DOHH2 (cell line): ENCODE results near the gene TSPAN6.

Experiments used
- H3F3A ChIP-seq: fragments of 200-600 bp; sonication (generic), shearing (Covaris generic); 2 replicates; pipeline ENCODE4 v1.6.0; 2016; ENCODE audit warnings: antibody characterized with exemption, mild to moderate bottlenecking; ENCODE audit not compliant: control insufficient read depth, insufficient read depth
- H3K27ac ChIP-seq: fragments of 200-600 bp; sonication (generic); 2 replicates; pipeline ENCODE4 v1.5.1; 2014; ENCODE audit warnings: low read depth, mild to moderate bottlenecking, low read length, moderate library complexity
- H3K27me3 ChIP-seq: fragments of 200-600 bp; sonication (generic); 2 replicates; pipeline ENCODE4 v1.6.1; 2014; ENCODE audit warnings: mild to moderate bottlenecking, low read length, mixed read lengths; ENCODE audit not compliant: control insufficient read depth
- H3K36me3 ChIP-seq: fragments of 200-600 bp; sonication (generic); 2 replicates; pipeline ENCODE4 v1.6.1; 2014; ENCODE audit warnings: mild to moderate bottlenecking, low read length, moderate library complexity, mixed read lengths; ENCODE audit not compliant: control insufficient read depth
- H3K4me1 ChIP-seq: fragments of 200-600 bp; sonication (generic); 2 replicates; pipeline ENCODE4 v1.6.1; 2014; ENCODE audit warnings: mild to moderate bottlenecking, low read length, mixed read lengths; ENCODE audit not compliant: control insufficient read depth
- H3K4me2 ChIP-seq: fragments of 200-600 bp; sonication (generic); 2 replicates; pipeline ENCODE4 v1.6.0; 2014; ENCODE audit warnings: mild to moderate bottlenecking, low read length, moderate library complexity
- H3K4me3 ChIP-seq: fragments of 200-600 bp; sonication (generic); 2 replicates; pipeline ENCODE4 v1.5.1; 2014; ENCODE audit warnings: mild to moderate bottlenecking, low read length, mixed read lengths
- H3K79me2 ChIP-seq: fragments of 200-600 bp; sonication (generic); 2 replicates; pipeline ENCODE4 v1.6.1; 2014; ENCODE audit warnings: mild to moderate bottlenecking, low read length, mixed read lengths; ENCODE audit not compliant: control insufficient read depth
- H3K9me2 ChIP-seq: fragments of 200-600 bp; sonication (generic); replicated peaks from 2 replicates; pipeline ENCODE4 v1.6.1; 2014; ENCODE audit warnings: mild to moderate bottlenecking, low read length, mixed read lengths; ENCODE audit not compliant: control insufficient read depth
- H3K9me3 ChIP-seq: fragments of 200-600 bp; sonication (generic); 2 replicates; pipeline ENCODE4 v1.6.1; 2014; ENCODE audit warnings: antibody characterized with exemption, low read length, mixed read lengths; ENCODE audit not compliant: control insufficient read depth, insufficient read depth
- H4K20me1 ChIP-seq: fragments of 200-600 bp; sonication (generic); 2 replicates; pipeline ENCODE4 v1.6.0; 2014; ENCODE audit warnings: low read depth, mild to moderate bottlenecking, antibody characterized with exemption, low read length, moderate library complexity; ENCODE audit not compliant: control insufficient read depth, insufficient read depth
- EZH2phosphoT487 ChIP-seq: fragments of 200-600 bp; sonication (generic); IDR thresholded peaks from 2 replicates; pipeline ENCODE4 v1.6.1; 2017; ENCODE audit warnings: borderline replicate concordance, mild to moderate bottlenecking, antibody characterized with exemption, low read length, moderate library complexity, mixed read lengths
- TF ChIP-seq, protein P1 (sequence below): fragments of 200-600 bp; sonication (generic); IDR thresholded peaks from one replicate; pipeline ENCODE4 v1.5.1; 2014; ENCODE audit warnings: antibody characterized with exemption, mild to moderate bottlenecking, low read depth, low read length; ENCODE audit not compliant: poor library complexity, severe bottlenecking

TSPAN6 gene

DNA sequence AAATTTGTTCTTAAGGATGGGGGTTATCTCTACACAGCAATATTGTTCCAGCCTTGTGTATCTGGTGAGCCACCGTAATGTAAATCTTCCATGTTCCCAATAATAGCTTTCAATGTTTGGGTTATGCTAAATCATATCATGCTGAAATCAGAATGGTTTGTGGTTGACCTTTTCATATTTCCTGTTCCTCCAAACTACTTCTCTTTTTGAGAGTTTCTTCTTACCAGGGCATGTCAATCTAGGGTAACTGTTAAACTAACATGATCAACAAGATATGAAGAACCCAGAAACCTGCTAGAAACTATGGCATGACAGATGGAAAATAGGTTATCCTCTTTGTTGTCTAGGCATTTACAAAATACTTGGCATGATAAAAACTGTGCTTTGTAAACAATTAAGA lies 29.9 kb downstream of the TSPAN6 start:
- no peaks in the 10 kb centered on the region for H4K20me1 ChIP-seq
- H3F3A ChIP-seq = no peaks in the 10 kb centered on the region
- H3K27me3 ChIP-seq = no peaks in the 10 kb centered on the region
- no peaks in the 10 kb centered on the region for H3K79me2 ChIP-seq
- TF ChIP-seq, protein P1, sequence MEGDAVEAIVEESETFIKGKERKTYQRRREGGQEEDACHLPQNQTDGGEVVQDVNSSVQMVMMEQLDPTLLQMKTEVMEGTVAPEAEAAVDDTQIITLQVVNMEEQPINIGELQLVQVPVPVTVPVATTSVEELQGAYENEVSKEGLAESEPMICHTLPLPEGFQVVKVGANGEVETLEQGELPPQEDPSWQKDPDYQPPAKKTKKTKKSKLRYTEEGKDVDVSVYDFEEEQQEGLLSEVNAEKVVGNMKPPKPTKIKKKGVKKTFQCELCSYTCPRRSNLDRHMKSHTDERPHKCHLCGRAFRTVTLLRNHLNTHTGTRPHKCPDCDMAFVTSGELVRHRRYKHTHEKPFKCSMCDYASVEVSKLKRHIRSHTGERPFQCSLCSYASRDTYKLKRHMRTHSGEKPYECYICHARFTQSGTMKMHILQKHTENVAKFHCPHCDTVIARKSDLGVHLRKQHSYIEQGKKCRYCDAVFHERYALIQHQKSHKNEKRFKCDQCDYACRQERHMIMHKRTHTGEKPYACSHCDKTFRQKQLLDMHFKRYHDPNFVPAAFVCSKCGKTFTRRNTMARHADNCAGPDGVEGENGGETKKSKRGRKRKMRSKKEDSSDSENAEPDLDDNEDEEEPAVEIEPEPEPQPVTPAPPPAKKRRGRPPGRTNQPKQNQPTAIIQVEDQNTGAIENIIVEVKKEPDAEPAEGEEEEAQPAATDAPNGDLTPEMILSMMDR = no peak
- TF ChIP-seq EZH2phosphoT487 = no peak
- H3K27ac ChIP-seq = no peak overlapping the region
- H3K9me2 ChIP-seq = no peaks in the 10 kb centered on the region
- H3K4me2 ChIP-seq = no peak overlapping the region
- H3K36me3 ChIP-seq = no peaks in the 10 kb centered on the region
- no peaks in the 10 kb centered on the region for H3K4me1 ChIP-seq
- H3K4me3 ChIP-seq = no peak overlapping the region
- H3K9me3 ChIP-seq = no peaks in the 10 kb centered on the region

DNA sequence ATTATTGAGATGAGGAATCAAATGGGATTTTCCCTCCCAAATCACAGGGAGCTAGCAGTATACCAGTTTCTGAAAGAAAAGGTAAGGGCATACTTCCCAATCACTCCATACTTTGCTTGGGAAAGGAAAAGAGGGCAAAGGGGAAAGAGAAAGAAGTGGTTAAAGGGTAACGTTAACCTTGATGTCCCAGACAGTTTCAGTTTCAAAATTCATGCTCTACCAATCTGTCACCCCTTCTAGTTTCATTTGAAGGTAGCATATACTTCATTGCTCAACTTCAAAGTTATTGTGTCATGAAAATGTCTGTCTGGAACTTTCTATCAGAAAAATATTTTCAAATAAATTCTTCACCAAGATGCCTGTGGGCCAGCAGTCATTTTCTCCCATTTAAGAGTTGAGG lies 35.8 kb downstream of the TSPAN6 start:
- Histone ChIP-seq H3K4me2 (no peak overlapping the region), H3K4me3 (no peak overlapping the region), H3K9me2 (no peaks in the 10 kb centered on the region), H3K79me2 (no peaks in the 10 kb centered on the region), H3K27me3 (no peaks in the 10 kb centered on the region), H3F3A (no peaks in the 10 kb centered on the region), H4K20me1 (no peaks in the 10 kb centered on the region), H3K9me3 (no peaks in the 10 kb centered on the region), H3K27ac (no peak overlapping the region), H3K4me1 (no peaks in the 10 kb centered on the region), H3K36me3 (no peaks in the 10 kb centered on the region)
- TF ChIP-seq EZH2phosphoT487 = no peak
- TF ChIP-seq, protein P1 = no peak

DNA sequence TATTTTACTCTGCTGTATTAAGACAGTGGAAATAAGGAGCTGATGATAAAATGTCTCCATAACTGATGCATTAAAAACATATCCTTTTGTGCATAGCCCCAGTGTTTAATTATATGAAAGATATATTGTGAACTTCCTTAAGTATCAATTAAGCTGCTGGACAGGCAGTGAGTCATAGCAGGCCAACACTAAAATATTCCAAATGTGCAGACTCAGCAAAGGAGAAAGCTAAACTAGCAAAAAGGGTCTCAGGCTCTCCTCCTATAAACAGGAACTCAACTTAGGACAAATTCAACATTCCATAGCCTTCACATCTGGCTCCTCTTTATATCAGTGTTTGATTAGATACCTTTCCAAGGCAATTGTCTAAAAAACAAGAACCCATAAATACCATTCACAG lies 36.3 kb downstream of the TSPAN6 start:
- Histone ChIP-seq H3K36me3 (no peaks in the 10 kb centered on the region), H3F3A (no peaks in the 10 kb centered on the region), H3K79me2 (no peaks in the 10 kb centered on the region), H4K20me1 (no peaks in the 10 kb centered on the region), H3K9me3 (no peaks in the 10 kb centered on the region), H3K9me2 (no peaks in the 10 kb centered on the region), H3K4me2 (no peak overlapping the region), H3K4me1 (no peaks in the 10 kb centered on the region), H3K27ac (no peak overlapping the region), H3K4me3 (no peak overlapping the region), H3K27me3 (no peaks in the 10 kb centered on the region)
- TF ChIP-seq EZH2phosphoT487 = no peak
- TF ChIP-seq, protein P1 = no peak

- H3K4me1 ChIP-seq = no peaks in the 10 kb centered on the region
- H3F3A ChIP-seq = no peaks in the 10 kb centered on the region
- no peaks in the 10 kb centered on the region for H3K79me2 ChIP-seq
- H3K27ac ChIP-seq = no peak overlapping the region
- no peak overlapping the region for H3K4me3 ChIP-seq
- H3K4me2 ChIP-seq = no peak overlapping the region
- H3K27me3 ChIP-seq = no peaks in the 10 kb centered on the region
- H3K36me3 ChIP-seq = no peaks in the 10 kb centered on the region
- H3K9me2 ChIP-seq = no peaks in the 10 kb centered on the region
- no peaks in the 10 kb centered on the region for H4K20me1 ChIP-seq
- no peaks in the 10 kb centered on the region for H3K9me3 ChIP-seq
- TF ChIP-seq EZH2phosphoT487 = no peak
- TF ChIP-seq, protein P1 = no peak
Observed at GRCh38 chrX:100599456-100599855, 37.1 kb downstream of the TSPAN6 start.
